NCI-H82 (cell line): Measurements from ENCODE around the gene MKLN1.
"Not testable (repeated sequence)": the region's sequence is repeated elsewhere in the genome, so short reads cannot be mapped to it uniquely, and the experiment has no call there.

Source experiments
- DNase-seq: peaks from one replicate; lab custom pipeline; 2025; lab: John Stamatoyannopoulos, UW

MKLN1 gene

DNA sequence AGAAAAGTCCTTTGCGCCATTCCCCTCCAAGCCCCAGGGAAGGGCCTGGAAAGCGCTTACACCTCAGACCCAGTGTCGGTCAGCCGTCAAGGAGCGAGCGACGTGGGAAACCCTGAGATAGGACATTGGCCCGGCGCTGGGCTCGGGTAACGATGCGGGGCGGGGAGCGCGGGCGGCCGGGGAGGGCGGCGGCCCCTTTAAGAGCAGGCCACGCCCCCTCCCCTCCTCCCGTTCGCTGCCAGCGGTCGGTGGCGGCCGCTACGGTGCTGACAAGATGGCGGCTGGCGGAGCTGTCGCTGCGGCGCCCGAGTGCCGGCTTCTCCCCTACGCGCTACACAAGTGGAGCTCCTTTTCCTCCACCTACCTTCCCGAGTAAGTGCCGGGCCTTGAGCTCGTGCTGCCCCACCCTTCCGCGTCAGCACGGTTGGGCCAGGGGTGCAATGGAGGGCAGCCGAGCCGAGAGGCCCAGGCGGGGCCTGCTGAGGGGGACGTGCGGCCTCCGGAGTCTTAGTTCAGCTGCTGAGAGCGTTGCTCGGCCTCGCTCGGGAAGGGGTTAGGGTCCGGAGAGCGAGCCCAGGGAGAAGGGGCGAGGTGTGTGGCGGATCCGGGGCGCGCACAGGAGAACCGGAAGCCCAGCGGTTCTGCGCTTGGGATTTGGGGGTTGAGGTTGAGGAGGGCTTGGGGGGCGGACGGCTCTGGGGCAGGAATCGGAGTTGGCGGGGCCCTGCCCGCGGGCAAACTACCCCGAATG, at the start of gene MKLN1:
MKLN1 (plus strand) TSS at position 251 of the 751 bp plus-strand sequence; CDS start at position 275, 24 bp downstream.
- peak; percentile 96 for DNase-seq

DNA sequence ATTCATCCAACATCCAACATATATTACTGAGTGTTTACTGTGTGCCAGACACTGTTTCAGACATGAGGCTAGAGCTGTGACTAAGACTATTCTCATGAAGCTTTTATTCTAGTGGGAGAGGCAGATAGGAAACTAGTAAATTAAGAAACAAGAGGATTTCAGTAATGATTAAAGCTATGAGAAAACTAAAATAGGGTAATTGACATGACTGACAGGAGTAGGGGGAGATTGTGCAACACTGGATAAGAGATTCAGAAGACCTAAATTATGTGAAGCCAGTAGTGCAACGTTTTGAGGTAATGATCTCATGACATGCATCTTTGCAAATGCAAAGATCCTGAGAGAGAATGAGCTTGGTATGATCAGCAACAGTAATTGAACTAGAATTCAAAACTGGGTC, 48.6 kb upstream of the MKLN1 start:
- no peak for DNase-seq

DNA sequence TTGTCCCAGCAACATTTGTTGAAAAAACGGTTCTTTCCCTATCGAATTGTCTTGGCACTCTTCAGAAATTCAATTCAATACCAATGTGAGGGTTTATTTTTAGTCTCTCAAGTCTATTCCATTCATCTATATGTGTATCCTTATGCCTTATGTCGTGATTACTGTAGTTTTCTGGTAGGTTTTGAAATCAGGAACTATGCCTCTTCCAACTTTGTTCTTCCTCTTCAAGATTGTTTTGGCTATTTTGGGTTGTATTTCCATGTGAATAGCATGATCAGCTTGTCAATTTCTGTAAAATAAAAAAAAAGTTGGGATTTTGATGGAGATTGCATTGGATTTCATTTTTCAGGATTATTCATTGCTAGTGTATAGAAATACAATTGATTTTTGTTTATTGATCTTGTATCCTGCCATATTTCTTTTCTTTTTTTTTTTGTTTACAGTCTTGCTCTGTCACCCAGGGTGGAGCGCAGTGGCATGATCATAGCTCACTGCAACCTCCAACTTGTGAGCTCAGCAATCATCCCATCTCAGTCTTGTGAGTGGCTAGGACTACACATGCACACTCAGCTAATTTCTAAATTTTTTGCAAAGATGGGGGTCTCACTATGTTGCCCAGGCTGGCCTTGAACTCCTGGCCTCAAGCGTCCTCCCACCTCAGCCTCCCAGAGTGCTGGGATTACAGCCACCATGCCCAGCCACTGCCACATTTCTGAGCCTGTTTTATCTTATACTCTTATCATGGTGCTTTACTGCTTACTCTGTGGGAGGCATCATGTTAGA, 46.2 kb upstream of the MKLN1 start:
- no peak for DNase-seq

DNA sequence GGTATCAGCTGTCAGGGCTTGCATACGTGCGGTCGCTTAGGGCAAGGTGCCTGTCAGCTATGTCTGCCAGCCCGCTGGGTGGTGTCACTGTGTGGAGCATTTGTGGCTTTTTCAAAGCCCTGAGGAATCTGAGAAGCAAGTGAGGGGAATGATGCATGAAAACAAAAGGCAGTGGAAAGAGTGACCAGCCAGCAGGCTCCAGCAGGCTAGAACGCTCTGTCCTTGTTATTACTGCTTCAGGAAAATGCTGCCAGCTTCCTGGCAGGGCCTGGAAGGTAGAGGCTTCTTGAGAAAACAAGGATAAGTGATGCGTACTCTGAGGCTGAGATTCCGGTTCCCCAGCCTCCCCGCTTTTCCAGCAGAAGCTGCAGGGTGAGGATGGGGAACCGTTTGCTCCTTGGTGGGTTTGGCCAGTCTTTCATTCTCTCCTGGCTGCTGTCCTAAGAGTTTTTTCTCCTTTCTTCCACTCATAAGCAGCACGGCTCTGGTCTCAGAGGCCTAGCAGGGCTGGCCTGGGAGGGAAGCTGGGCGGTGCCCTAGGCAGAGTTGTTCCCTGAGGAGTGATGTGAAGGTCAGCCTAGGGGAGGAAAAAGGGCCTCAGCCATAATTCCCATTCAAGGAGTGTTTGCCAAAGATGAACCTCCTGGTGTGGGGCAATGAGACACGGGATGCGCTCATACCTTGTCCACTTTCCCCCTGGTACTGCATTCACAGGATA, 42.8 kb upstream of the MKLN1 start:
- DNase-seq, result no peak

DNA sequence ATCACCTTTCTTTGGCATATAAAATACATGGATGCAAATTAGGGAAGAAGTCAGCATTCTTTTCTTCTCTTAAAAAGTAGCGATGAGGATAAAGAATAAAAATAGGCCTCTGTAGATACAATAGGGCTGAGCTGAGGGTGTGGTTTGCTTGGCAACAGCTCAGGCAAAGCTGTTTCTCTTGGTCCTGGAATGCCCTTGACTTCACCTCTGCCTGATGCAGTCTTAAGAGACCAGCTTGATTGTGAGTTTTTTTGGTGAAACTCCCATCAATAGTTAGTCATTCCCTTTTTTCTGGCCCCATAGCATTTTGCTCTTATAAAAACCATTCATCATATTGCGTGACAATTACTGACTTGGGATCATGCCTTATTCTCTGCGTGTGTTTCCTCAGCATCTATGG, 42.1 kb upstream of the MKLN1 start:
- DNase-seq, result no peak

DNA sequence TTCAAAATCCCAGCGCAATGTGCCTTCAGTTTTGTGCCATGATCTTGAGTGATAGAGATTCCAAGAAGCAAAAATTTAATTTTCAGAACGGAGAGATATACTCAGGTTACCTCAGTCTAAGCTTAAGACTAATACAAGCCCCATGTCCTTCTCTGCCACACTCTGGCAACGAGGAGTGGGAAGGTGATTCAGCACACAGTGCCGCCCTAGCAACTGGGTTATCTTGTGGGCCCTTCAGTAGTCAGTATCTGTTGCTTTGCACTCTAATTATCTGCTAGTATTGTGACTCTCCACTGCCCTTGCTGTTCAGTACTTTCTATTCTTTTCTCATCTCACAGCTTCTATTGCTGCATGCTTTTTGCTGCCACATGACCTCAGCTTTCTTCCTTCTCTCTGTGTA, 39.2 kb upstream of the MKLN1 start:
- no peak for DNase-seq

DNA sequence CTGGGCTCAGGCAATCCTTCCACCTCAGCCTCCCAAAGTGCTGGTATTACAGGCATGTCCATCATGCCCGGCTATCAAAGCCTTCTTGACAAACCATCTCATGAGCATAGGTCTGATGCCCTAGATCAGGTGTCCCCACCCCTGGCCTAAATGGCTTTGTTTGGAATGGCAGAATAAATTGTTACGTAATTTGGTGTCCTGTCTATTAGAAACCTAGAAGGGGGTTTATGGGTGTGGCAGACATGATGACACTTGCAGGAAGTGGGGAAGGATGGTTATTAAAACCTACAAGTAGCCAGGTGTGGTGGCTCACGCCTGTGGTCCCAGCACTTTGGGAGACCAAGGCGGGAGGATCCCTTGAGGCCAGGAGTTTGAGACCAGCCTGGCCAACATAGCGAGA, 38.6 kb upstream of the MKLN1 start:
- DNase-seq, result no peak

DNA sequence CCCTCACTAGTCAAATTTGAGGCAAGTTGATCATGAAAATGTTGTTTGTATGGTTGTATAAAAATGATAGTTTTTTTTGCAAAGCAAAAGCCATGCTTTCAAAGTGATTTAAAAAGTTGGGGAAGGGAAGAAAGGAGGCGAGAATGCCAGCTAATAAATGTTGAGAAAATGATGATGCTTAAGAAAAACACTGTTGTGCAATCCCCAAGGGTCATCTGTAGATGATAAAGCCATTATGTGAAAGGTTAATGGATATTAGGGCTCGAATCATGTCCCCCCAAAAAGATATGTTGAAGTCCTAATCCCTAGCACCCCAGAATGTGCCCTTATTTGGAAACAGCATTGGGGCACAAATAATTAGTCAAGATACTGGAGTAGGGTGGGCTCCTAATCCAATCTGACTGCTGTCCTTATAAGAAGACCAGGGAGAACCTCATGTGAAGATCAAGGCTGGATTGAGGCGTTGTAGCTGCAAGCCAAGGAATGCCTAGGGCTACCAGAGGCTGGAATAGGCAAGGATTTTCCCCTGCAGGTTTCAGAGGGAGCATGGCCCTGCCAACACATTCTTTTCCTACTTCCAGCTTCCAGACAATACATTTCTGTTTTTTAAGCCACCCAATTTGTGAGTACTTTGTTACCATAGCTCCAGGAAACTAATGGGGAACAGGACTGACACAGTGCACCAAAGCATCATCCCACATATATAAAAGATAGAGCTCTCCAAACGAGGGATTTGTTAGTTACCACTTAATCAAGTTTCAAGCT, 35.4 kb upstream of the MKLN1 start:
- no peak for DNase-seq

DNA sequence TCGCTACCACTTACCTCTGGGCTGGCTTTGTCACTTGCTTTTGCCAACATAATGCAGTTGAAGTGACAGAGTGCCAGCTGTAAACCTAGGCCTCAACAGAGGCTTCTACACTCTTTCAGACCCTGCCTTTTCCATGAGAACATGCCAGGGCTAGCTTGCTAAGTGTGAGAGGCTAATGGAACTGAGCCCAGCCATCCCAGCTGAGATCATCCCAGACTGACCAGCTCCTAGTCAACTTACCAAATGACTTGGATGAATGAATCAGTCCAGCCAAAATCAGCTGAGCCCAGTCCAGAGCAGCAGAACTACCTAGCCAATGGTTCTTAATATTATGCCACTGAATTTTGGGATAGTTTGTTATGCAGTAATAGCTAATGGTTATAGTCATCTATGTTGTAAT, 34.7 kb upstream of the MKLN1 start:
- DNase-seq, result no peak

DNA sequence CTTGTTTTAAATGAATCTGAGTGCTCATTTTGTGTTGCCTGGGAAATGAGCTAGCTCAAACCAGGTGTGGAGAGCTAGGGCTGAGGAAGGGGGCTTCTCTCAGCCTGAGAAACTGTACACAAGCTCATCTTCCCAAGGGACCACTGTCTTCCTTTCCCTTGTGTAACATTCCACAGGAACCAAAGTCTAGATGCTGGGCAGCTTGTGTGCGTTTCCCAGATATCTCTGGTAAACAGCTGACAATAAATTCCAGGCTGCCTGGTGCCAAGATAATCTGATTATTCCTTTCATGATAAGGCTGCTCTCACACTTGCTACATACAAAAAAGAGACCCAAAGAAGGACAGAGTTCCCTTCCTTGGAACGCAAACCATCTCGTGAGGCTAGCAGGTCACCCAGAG, 33.1 kb upstream of the MKLN1 start:
- DNase-seq, result peak; percentile 83

DNA sequence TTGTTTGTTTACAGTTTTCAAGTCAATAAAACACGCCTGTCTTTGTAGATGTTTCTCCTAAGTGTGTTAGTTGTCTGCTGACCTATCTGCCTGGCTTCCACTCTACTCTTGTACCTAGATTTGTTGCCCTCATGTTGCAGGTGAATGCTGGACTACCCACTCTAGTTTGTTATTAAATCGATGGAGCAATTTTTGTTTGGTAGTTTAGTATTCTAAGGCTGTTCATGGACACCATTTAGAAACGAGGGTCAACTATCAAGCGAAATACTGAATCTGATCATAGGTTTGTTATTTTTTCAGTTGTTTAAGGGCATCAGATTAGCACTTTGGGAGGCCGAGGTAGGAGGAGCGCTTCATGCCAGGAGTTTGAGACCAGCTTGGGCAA, 29.1 kb upstream of the MKLN1 start:
- no peak for DNase-seq

DNA sequence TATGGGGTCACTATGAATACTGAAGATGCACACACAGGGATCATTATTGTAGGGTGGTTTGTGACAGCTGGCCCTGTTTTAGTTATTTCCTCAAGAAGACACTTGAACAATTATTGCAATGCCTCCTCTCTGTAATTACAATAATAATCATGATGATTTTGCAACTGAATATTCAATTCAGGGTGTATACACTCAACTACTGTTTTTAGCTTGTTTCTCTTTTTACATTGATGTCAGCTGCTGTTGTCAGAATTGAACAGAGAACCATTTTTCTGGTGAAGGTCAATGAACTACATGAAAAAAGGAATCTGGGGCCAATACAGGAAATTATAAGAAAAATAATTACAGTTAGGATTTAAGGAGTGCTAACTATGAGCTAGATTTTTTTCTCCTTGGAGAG, 28.6 kb upstream of the MKLN1 start:
- DNase-seq, result no peak

DNA sequence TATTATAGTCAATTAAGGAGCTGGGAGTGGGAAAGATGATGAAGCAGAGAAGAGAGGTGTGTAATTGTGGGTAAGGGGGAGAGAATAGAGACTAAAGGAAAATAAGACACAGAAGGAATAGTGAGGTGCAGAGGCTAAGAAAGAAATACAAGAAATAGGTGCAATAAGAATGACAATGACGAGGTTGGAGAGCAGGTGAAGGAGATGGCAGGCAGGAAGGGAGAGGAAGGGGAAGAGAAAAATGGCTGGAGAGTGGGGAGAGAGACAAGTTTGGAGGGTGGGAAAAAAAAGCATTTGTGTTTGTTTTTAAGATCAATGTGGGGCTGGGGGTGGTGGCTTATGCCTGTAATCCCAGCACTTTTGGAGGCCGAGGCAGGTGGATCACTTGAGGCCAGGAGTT, 27.6 kb upstream of the MKLN1 start:
- DNase-seq, result no peak

DNA sequence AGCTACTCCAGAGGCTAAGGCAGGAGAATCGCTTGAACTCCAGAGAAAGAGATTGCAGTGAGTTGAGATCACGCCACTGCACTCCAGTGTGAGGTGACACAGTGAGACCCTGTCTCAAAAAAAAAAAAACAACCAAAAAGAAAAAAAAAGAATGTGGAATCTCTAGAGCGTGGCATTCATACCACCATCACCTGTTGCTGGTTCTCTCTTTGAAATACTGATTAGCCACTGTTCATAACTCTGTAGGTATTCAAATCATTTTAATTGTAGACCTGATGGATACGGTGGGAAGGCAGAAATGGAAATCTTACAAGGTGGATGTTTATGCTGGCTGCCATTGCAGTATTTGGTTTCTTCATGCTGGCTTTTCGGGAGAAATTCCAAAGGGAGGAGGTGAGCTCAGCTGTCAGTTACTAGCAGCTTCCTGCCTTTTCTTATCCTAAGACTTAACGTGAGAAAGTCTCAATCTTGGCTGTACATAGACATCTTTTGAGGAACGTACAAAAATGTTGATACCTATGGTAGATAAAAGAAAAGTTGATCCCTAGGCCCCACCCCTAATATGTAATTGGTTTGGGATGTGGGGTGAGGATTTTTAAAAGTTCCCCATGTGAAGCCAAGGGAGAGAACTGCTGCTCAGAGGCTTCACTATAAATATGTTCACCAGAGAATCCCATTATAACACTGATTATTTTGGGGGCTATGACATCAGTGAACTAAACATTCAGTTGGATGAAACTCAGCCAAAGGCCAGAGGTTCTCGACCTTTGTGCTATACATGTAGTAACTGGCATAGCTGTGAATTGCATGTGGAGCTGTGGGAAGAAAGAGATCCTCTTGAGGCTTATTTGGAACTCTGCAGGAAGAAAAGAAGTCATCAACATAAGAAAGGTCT, 26.9 kb upstream of the MKLN1 start:
- no peak for DNase-seq

DNA sequence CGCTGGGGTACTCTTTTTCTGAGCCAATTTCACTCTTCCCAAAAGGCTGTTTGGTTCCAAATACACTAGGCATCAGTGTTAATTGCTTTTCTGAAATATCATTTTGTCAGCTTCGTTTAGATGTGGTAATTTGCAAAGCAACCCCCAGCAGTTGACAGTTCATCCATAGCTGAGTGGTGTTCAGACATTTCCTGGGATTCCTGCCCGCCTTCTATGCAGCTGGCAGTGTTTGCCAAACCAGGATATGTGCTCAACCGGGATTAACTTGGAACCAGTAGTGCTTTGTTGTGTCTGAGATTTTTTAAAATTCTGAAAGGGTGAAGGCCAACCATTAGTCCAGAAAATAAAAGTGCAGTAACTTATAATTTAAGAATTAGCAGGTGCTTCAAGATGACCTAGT, 25.2 kb upstream of the MKLN1 start:
- DNase-seq, result no peak

DNA sequence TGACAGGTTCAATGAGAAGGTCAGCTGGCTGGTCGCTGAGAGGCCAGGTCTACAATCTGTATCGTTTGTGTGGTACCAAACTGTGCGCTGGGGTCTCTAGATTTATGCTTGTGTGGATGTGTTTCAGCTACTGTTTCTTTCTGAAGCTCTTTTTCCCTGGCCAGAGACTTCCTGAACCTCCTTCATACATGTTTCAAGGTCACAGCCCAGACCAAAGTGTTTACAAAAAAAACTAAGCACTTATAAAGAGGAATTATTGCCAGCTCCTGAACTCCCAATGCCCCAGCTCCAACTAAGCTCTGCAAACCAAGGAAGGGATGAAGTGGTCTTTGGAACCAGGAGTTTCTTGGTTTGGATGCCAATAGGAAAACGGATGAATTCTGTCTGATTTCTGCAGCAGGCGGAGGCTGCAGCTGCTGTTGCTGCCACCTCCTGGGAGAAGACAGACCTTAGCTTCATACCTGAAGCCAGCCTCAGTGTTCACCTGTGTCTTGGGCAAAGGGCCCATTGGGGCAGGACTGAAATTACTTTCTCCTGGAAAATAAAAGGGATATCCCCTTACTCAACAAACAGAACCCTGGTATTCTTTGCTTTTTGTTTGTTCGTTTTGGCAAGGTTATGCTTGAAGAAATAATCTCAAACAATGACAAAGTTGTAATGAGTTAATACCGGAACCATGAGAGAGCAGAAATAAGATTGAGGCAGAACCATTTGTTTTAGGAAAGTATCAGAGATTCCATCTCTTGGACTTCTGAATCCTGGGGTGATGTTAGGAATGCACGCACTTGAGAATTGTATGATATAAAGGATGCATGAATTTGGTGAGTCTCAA, 24.6 kb upstream of the MKLN1 start:
- DNase-seq, result no peak

DNA sequence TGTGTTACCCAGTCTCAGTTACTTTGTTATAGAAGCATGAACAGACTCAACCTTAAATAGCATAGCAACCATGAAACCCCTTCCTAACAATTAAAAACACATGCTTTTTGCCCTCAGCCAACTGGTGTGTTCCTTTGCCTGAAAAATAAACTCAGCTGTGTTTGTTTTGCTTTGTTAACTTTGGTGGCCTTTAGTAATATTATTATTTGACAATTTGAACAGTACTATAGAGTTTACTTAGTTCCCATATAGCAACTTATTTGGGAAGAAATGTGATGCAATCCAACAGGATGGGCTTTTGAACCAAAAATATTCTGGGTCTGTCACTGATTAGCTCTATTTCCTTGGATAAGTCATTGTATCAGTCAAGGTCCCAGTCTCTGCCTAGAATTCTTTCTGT, 22.5 kb upstream of the MKLN1 start:
- DNase-seq, result no peak

DNA sequence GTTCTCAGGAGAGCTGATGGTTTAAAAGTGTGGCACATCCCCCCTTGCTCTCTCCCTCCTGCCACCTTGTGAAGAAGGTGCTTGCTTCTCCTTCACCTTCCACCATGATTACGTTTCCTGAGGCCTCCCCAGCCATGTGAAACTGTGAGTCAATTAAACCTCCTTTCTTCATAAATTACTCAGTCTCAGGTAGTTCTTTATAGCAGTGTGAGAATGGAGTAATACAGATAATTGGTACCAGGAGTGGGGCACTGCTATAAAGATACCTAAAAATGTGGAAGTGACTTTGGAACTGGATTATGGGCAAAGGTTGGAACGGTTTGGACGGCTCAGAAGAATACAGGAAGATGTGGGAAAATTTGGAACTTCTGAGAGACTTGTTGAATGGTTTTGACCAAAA, 21.6 kb upstream of the MKLN1 start:
- DNase-seq, result not testable (repeated sequence)

DNA sequence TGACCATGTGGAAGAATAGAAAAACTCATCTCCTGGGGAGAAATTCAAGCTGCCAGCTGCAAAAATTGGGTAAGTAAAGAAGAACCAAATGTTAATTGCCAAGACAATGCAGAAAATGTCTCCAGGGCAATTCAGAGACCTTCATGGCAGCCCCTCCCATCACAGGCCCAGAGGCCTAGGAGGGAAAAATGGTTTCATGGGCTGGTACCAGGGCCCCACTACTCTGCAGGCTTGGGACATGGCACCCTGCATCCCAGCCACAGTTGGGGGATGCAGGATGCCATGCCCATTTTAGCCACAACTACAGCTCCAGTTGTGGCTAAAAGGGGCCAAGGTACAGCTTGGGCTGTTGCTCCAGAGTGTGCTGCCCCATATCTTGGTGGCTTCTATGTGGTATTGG, 20.9 kb upstream of the MKLN1 start:
- DNase-seq, result no peak

DNA sequence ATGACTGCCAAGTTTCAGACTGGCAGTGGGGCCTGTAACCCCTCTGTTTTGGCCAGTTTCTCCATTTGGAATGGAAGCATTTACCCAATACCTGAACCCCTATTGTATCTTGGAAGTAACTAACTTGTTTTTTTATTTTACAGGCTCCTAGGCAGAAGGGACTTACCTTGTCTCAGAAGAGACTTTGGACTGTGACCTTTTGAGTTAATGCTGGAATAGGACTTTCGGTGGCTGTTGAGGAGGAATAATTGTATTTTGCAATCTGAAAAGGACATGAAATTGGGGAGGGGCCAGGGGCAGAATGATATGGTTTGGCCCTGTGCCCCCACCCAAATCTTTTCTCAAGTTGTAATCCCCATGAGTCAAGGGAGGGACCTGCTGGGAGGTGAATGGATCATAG, 20.0 kb upstream of the MKLN1 start:
- DNase-seq, result no peak
